Tibial nerve (tissue), 4 donors: ENCODE results near the gene SOX1.

Source experiments
- CTCF ChIP-seq, 5 experiments: fragments of 200-600 bp in 3 of 5; fragments of 450-650 bp in 2 of 5; sonication (generic) in 3 of 5; IDR thresholded peaks; one replicate each; pipeline ENCODE4 v1.5.1; 2016 to 2019; ENCODE audit warnings: antibody characterized with exemption in 5 of 5, mild to moderate bottlenecking in 3 of 5, moderate library complexity in 2 of 5
- EP300 ChIP-seq, 2 donors: sonication (generic); formaldehyde crosslinking; IDR thresholded peaks; one replicate each; pipeline ENCODE4 v1.6.1; 2017; ENCODE audit warnings: antibody characterized with exemption in 2 of 2, mild to moderate bottlenecking in 1 of 2

GRCh38 chr13:112024577-112024976 lies 42.4 kb upstream of the SOX1 start:
- TF ChIP-seq EP300 (IDR thresholded peaks at IDR 0.05) (no peak), CTCF (IDR thresholded peaks at IDR 0.05) (no peak)
